ENCODE results near the gene ADGRL3. TPM values are rescaled to one million over a fixed set of nuclear protein-coding genes. Genes with fewer than 3 reads are reported as not detected.
"Not testable (repeated sequence)": the region's sequence is repeated elsewhere in the genome, so short reads cannot be mapped to it uniquely, and the experiment has no call there.

ADGRL3 gene
- total RNA-seq, 1 donor from 2014 or later, result 18.7 TPM

DNA sequence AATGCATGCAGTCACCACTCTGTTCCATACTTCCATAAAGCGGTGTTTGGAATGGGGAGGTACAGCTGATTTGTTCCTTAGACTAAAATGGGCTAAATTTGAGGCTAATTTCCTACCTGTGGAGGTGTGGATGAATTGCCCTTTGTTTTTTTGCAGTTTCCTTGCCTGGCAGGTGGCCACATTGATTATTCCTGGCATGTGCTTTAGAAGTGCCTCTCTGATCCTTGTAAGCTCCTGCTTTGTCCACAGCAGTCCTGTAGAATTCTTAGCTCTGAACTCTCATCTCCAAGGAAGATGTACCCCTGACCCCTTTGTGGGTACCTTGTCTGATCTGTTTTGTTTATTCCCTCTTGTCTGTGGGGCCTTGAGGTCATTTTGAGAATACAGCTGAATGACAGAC, 136.8 kb downstream of the ADGRL3 start:
- Mint-ChIP-seq H3K9me3 (ENCODE audit: unreplicated experiment) (no peaks in the 10 kb centered on the region), H3K4me1 (ENCODE audit: unreplicated experiment) (peaks cover 1% of the 10 kb centered on the region), H3K4me3 (ENCODE audit: unreplicated experiment) (no peak overlapping the region), H3K36me3 (ENCODE audit: unreplicated experiment) (no peaks in the 10 kb centered on the region), H3K27me3 (ENCODE audit: unreplicated experiment) (no peaks in the 10 kb centered on the region), H3K27ac (ENCODE audit: unreplicated experiment) (no peak overlapping the region)
- DNase-seq (ENCODE audit: extremely low spot score, unreplicated experiment), result no peak
- TF ChIP-seq, protein P1, sequence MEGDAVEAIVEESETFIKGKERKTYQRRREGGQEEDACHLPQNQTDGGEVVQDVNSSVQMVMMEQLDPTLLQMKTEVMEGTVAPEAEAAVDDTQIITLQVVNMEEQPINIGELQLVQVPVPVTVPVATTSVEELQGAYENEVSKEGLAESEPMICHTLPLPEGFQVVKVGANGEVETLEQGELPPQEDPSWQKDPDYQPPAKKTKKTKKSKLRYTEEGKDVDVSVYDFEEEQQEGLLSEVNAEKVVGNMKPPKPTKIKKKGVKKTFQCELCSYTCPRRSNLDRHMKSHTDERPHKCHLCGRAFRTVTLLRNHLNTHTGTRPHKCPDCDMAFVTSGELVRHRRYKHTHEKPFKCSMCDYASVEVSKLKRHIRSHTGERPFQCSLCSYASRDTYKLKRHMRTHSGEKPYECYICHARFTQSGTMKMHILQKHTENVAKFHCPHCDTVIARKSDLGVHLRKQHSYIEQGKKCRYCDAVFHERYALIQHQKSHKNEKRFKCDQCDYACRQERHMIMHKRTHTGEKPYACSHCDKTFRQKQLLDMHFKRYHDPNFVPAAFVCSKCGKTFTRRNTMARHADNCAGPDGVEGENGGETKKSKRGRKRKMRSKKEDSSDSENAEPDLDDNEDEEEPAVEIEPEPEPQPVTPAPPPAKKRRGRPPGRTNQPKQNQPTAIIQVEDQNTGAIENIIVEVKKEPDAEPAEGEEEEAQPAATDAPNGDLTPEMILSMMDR (IDR thresholded peaks at IDR 0.05), result no peak

DNA sequence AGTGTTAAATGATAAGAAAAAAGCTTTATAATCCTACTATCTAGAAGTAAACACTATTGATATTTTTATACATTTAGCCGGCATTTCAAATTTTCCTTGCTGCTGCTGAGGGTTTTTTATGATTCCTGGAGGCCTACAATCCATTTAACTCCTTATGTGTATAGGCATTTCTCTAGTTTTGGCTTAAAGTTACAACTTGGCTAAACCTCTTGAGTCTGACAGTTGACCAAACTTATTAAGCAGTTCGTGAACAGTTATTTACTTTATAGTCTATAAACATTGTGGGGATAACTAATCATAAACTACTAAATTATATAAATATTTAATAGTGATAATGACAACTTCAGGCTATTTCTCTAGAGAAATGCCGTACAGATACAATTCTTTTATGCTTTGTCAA, 141.9 kb downstream of the ADGRL3 start:
- TF ChIP-seq, protein P1 (IDR thresholded peaks at IDR 0.05), result no peak
- DNase-seq (ENCODE audit: extremely low spot score, unreplicated experiment), result no peak
- Mint-ChIP-seq H3K27ac (ENCODE audit: unreplicated experiment) (no peak overlapping the region), H3K4me3 (ENCODE audit: unreplicated experiment) (no peak overlapping the region), H3K36me3 (ENCODE audit: unreplicated experiment) (no peaks in the 10 kb centered on the region), H3K9me3 (ENCODE audit: unreplicated experiment) (no peaks in the 10 kb centered on the region), H3K27me3 (ENCODE audit: unreplicated experiment) (no peaks in the 10 kb centered on the region), H3K4me1 (ENCODE audit: unreplicated experiment) (peaks cover 1% of the 10 kb centered on the region)

DNA sequence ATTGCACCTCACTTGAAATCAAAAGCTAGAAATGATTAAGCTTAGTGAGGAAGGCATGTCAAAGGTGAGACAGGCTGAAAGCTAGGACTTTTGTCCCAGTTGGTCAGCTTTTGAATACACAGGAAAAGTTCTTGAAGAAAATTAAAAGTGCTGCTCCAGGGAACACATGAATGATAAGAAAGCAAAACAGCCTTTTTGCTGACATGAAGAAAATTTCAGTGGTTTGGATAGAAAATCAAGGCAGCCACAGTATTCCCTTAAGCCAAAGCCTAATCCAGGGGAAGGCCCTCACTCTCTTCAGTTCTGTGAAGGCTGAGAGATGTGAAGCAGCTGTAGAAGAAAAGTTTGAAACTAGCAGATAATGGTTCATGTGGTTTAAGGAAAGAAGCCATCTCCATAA, 150.8 kb downstream of the ADGRL3 start:
- Mint-ChIP-seq H3K9me3 (ENCODE audit: unreplicated experiment) (peaks cover 7% of the 10 kb centered on the region), H3K4me3 (ENCODE audit: unreplicated experiment) (no peak overlapping the region), H3K27ac (ENCODE audit: unreplicated experiment) (no peak overlapping the region), H3K36me3 (ENCODE audit: unreplicated experiment) (no peaks in the 10 kb centered on the region), H3K4me1 (ENCODE audit: unreplicated experiment) (peaks cover 1% of the 10 kb centered on the region), H3K27me3 (ENCODE audit: unreplicated experiment) (no peaks in the 10 kb centered on the region)
- no peak for DNase-seq (ENCODE audit: extremely low spot score, unreplicated experiment)
- TF ChIP-seq, protein P1 (IDR thresholded peaks at IDR 0.05), result no peak

DNA sequence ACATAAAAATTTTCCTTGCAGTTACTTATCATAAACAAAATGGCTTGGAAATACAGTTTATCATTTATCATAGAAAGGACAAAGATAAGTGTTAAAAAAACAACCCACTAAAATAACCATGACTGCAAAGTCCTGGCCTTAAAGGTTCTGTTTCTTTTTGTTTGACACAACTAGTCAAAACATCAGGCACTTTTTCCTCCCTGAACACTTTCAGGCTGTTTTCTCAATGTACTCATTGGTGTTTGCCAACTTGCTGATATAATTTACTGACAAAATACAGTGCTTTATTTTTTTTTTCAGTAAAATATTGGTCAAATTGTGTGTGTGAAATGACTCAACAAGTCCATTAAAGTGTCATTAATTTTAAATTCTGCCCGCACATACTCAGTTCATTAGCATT, 156.6 kb downstream of the ADGRL3 start:
- H3K36me3 Mint-ChIP-seq (ENCODE audit: unreplicated experiment), result peaks cover 2% of the 10 kb centered on the region
- TF ChIP-seq, protein P1 (IDR thresholded peaks at IDR 0.05), result no peak
- peaks cover 6% of the 10 kb centered on the region for H3K9me3 Mint-ChIP-seq (ENCODE audit: unreplicated experiment)
- DNase-seq (ENCODE audit: extremely low spot score, unreplicated experiment), result no peak
- no peak overlapping the region for H3K27ac Mint-ChIP-seq (ENCODE audit: unreplicated experiment)
- no peaks in the 10 kb centered on the region for H3K27me3 Mint-ChIP-seq (ENCODE audit: unreplicated experiment)
- H3K4me1 Mint-ChIP-seq (ENCODE audit: unreplicated experiment), result peaks cover 5% of the 10 kb centered on the region
- H3K4me3 Mint-ChIP-seq (ENCODE audit: unreplicated experiment), result no peak overlapping the region

DNA sequence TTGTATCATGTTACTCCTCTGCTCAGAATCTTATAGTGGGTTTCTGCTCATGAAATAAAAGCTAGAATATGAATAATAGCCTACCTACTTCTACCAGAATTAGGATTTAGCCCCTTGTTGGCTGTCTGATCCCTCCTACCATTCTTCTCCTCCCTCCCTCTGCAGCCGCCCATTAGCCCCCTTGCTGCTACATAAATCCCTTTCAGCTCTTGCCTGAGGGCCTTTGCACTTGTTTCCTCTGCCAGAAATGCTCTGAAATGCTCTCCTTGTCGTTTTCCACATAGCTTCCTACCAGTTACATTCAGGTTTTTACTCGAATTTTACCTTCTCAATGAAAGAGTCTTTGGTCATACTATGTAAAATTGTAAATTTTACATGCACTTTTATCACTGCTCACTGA, 159.2 kb downstream of the ADGRL3 start:
- Mint-ChIP-seq H3K27ac (ENCODE audit: unreplicated experiment) (no peak overlapping the region), H3K4me1 (ENCODE audit: unreplicated experiment) (peaks cover 5% of the 10 kb centered on the region)

DNA sequence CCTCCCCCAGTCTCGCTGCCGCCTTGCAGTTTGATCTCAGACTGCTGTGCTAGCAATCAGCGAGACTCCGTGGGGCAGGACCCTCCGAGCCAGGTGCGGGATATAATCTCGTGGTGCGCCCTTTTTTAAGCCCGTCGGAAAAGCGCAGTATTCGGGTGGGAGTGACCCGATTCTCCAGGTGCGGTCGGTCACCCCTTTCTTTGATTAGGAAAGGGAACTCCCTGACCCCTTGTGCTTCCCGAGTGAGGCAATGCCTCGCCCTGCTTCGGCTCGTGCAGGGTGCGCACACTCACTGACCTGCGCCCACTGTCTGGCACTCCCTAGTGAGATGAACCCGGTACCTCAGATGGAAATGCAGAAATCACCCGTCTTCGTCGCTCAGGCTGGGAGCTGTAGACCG, 172.7 kb downstream of the ADGRL3 start:
- not testable (repeated sequence) for H3K4me3 Mint-ChIP-seq (ENCODE audit: unreplicated experiment); H3K36me3 Mint-ChIP-seq (ENCODE audit: unreplicated experiment); DNase-seq (ENCODE audit: extremely low spot score, unreplicated experiment); H3K27me3 Mint-ChIP-seq (ENCODE audit: unreplicated experiment); H3K27ac Mint-ChIP-seq (ENCODE audit: unreplicated experiment); H3K9me3 Mint-ChIP-seq (ENCODE audit: unreplicated experiment)
- H3K4me1 Mint-ChIP-seq (ENCODE audit: unreplicated experiment), result peaks cover 21% of the 10 kb centered on the region

More for the DNA sequence above, 159.2 kb downstream of the ADGRL3 start:
- peaks cover 6% of the 10 kb centered on the region for H3K9me3 Mint-ChIP-seq (ENCODE audit: unreplicated experiment)
- H3K4me3 Mint-ChIP-seq (ENCODE audit: unreplicated experiment), result no peak overlapping the region
- no peak for DNase-seq (ENCODE audit: extremely low spot score, unreplicated experiment)
- TF ChIP-seq, protein P1 (IDR thresholded peaks at IDR 0.05), result no peak
- peaks cover 2% of the 10 kb centered on the region for H3K36me3 Mint-ChIP-seq (ENCODE audit: unreplicated experiment)
- H3K27me3 Mint-ChIP-seq (ENCODE audit: unreplicated experiment), result no peaks in the 10 kb centered on the region

Measured in osteocyte (in vitro differentiated cells).